H54 (cell line): ENCODE results near the gene MRPS2.
"Not testable (repeated sequence)": the region's sequence is repeated elsewhere in the genome, so short reads cannot be mapped to it uniquely, and the experiment has no call there.

ENCODE experiments used
- DNase-seq: peaks from one replicate; pipeline ENCODE4 v3.0.0; 2011; ENCODE audit warnings: low spot score, mixed read lengths; ENCODE audit not compliant: insufficient read length
- FAIRE-seq: peaks from 3 replicates; lab custom pipeline; 2011; peaks lifted over from hg19 to GRCh38; lab: Jason Lieb, UNC
- POLR2A ChIP-seq: IDR thresholded peaks from 2 replicates; pipeline ENCODE4 v1.6.1; 2011; ENCODE audit warnings: low read depth, mild to moderate bottlenecking, low read length

MRPS2 gene

DNA sequence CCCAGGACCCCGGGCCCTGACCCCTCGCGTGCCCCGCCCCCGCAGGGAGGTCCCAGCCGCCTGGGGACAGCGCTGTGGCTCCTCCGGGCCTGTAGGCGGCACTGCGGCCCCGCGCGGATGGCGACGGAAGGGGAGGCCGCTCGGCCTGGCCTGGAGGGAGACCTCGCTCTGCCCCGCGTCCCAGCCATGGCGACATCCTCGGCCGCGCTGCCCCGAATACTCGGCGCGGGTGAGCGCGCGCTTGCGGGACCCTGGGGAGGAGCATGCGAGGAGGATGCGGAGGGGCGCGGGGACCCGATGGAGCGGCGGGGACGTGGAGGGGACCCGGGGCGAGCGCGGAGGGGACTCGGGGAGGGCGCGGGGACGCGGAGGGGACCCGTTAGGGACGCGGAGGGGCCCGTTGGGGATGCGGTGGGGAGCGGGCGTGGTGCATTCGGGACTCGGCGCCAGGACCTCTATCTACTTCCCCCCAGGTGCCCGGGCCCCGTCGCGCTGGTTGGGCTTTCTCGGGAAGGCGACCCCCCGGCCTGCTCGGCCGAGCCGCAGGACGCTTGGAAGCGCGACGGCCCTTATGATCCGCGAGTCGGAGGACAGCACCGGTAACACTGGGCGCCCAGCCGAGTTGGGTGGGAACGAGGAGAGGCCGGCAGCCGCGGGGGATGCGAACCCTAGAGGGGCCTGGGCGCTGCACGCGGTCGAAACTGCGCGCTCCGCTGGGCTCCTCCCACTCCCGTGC lies at the start of gene MRPS2:
TSS of gene MRPS2 (plus strand) at position 158 of the 736 bp plus-strand sequence. CDS start at position 187, 29 bp downstream.
- FAIRE-seq (no peak), DNase-seq (peak; percentile 96)
- peak; percentile 78 for TF ChIP-seq POLR2A

DNA sequence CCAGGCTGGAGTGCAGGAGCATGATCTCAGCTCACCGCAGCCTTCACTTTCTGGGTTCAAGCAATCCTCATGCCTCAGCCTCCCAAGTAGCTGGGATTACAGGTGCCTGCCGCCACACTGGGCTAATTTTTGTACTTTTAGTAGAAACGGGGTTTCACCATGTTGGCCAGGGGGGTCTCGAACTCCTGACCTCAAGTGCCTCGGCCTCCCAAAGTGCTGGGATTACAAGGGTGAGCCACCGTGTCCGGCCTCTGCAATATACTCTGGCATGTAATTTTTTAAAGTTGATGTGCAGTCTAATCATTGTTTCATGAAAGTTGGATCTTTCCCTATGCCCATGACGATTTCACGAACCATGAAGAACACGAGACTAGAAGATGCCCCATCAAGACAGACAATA lies 49.5 kb upstream of the MRPS2 start:
- TF ChIP-seq POLR2A, result no peak
- DNase-seq (no peak), FAIRE-seq (no peak)

DNA sequence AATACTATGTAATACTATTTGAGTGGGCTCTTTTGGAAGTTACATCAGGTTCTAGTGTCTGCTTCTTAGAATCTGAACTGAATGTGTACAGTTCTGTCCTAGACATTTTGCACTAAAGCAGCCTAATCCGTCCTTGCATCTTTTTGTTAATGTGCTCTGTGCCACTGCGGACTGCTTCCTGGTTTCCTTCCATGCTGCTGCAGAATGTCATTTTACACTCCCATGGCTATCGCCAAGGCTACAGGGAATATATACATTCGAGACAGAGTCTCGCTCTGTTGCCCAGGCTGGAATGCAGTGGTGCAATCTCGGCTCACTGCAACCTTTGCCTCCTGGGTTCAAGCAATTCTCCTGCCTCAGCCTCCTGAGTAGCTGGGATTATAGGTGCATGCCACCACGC lies 48.6 kb upstream of the MRPS2 start:
- not testable (repeated sequence) for DNase-seq, FAIRE-seq

DNA sequence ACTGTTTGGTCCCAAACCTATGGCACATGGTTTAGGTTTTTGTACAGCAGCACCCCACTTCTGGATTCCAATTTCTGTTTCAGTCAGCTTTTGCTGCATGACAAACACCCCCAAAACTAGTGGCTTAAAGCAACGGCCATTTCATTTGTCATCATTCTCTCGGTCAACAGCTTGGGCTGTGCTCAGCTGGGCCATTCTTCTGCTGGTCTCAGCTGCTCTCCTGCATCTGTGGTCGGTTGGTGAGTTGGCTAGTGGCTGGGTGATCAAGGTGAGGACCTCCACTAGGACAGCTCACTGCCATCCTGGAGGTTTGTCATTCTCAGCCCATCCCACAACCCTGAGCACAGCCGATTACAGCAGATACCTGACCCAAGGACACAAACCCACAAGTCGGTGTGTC lies 45.7 kb upstream of the MRPS2 start:
- FAIRE-seq, result no peak

DNA sequence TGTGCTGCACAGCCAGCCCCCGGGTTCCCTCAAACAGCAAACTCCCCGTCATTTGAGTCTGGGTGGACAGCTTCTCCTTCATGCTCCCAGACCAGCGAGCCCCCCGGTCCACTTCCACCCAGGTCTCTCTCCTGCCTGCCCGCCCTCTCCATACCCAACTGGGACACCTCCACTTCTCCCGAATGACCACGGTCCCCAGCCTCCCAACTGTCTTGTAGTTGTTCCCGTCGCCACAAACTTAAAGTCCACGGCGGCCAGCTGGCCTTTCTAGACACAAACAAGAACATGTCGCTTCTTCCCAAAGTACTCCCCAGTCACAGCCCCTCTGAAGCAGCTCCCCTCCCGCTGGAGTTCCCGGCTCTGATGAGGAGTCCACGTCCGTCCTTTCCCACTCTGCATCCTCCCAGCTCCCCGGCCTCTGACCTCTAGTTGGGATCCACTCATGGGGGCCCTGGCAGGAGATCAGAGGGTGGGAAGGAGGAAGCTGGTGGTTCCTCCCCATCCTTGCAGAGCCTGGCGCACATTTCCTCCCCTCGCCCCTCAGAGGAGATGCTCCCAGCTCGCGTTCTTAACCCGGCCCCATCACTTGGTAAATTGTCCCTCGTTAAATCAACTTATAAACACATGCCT lies 45.0 kb upstream of the MRPS2 start:
- FAIRE-seq (no peak), DNase-seq (no peak)
- no peak for TF ChIP-seq POLR2A

More for the DNA sequence above, 45.7 kb upstream of the MRPS2 start:
- no peak for DNase-seq
- no peak for TF ChIP-seq POLR2A

DNA sequence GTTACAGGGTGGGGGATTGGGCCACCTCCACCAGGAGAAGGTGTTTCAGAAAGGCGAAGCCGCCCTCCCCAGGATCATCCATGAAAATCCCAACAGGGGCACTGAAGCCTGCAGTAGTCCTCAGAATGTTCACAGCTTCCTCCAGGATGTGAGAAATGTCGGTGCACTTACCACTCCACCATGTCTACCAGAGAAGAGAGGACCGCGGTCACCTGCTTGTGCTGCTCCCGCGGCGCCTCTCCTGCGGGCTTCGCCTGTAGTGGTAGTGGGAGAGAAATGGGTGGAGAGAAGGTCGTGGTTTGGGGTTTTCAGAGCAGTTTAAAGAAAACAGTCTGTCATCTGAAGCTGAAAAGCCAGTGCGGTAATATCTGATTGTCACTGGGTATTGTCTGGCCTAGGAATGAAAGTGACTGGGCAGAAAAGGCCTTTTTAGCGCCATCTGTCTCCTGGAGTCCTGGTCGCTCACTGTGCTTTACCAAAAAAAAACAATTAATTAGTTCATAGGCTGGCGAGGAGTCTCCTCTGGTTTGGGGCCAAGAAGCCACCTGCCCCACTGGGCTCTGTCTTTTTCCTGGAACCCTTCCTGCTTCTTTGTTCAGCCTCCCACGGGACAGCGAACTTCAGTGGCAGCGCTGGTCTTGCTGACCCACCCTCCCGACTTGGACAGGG lies 43.9 kb upstream of the MRPS2 start:
- FAIRE-seq, result no peak
- DNase-seq, result no peak
- TF ChIP-seq POLR2A, result no peak

DNA sequence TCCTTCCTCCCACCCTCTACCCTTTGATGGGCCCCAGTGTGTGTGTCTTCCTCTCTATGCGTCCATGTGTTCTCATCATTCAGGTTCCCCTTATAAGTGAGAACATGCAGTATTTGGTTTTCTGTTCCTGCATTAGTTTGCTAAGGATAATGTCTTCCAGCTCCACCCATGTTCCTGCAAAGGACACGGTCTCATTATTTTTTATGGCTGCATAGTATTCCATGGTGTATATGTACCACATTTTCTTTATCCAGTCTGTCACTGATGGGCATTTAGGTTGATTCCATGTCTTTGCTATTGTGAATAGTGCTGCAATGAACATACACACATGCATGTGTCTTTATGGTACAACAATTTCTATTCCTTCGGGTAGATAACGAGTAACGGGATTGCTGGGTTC lies 42.0 kb upstream of the MRPS2 start:
- not testable (repeated sequence) for FAIRE-seq, DNase-seq

DNA sequence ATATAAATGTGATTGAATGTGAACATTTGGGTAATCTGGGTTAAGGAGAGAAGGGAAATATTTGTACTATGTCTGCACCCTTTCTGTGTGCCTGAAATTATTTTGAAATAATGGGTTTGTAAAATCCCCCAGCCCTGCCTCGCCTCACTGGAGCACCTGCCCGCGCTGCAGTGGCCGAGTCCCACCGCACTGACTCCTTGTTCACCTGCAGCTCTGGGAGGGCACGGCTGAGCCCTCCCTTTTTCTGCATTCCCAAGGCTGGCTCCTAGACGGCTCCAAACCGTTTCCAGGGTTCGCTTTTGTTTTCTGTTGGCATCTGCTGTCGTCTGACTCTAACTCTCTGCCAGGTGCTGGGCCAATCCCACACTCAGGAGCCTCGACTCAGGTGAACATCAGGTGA lies 38.5 kb upstream of the MRPS2 start:
- DNase-seq (no peak), FAIRE-seq (no peak)
- TF ChIP-seq POLR2A, result no peak

DNA sequence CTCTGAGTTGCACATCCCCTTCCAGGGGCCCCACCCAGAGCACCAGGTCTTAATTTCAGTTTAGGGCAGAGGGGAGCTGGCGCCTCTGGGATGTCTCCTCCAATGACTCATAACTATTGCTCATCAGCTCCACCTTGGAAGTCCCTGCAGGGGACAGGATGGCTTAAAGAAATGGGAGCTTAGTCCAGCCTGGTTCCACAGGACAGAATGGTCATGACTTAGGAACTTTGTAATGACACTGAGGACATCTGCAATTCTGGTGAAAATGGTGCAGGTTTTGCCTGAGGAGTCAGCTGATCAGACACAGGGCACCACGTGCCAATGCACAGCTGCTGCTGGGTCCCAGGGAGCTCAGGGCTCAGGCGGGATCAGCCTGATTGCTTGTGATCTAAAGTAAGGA lies 37.3 kb upstream of the MRPS2 start:
- peak; percentile 93 for DNase-seq
- FAIRE-seq, result peak; percentile 96
- no peak for TF ChIP-seq POLR2A

DNA sequence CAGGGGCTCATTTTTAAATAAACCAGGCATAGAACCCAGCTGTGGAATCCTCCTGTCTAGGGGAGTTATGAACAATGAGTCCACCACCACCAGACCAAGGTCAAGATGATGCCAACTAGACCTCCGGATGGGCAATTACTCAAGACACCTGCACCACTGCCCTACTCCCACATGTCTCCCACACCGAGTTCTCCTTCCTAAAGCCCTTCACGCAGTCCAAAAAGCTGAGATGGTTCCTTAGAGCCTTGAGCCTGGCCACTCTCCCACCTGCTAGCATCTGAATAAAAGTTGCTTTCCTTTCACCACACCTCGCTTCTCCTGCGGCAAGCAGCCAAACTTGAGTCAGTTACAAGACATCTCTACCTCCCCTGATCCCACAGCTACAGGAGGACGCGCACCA lies 36.3 kb upstream of the MRPS2 start:
- FAIRE-seq, result no peak
- no peak for TF ChIP-seq POLR2A

DNA sequence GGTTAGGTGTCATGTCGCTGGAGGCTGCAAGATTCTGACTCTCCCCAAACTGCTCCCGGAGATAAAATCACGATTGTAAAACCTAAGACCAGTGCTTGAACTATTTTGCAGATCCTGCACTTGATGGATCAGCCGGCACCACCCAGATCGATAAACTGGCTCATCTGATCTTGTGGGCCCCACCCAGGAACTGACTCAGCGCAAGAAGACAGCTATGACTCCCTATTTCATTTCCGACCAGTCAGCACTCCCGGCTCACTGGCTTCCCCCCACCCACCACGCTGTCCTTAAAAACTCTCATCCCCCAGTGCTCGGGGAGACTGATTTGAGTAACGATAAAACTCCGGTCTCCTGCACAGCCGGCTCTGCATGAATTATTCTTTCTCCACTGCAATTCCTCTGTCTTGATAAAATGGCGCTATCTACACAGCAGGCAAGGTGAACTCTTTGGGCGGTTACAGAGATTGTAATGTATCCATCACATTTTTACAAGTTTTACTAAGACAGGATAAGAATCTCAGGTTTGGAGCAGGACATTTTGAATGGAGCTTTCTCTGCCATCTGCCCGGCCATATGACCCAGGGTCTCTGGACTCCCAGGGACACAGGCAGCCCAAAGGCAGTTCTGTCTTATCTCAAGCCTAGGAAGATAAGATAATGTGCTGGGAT lies 31.5 kb upstream of the MRPS2 start:
- DNase-seq, result peak; percentile 54
- FAIRE-seq, result peak; percentile 83
- TF ChIP-seq POLR2A, result no peak

More for the DNA sequence above, 36.3 kb upstream of the MRPS2 start:
- no peak for DNase-seq

DNA sequence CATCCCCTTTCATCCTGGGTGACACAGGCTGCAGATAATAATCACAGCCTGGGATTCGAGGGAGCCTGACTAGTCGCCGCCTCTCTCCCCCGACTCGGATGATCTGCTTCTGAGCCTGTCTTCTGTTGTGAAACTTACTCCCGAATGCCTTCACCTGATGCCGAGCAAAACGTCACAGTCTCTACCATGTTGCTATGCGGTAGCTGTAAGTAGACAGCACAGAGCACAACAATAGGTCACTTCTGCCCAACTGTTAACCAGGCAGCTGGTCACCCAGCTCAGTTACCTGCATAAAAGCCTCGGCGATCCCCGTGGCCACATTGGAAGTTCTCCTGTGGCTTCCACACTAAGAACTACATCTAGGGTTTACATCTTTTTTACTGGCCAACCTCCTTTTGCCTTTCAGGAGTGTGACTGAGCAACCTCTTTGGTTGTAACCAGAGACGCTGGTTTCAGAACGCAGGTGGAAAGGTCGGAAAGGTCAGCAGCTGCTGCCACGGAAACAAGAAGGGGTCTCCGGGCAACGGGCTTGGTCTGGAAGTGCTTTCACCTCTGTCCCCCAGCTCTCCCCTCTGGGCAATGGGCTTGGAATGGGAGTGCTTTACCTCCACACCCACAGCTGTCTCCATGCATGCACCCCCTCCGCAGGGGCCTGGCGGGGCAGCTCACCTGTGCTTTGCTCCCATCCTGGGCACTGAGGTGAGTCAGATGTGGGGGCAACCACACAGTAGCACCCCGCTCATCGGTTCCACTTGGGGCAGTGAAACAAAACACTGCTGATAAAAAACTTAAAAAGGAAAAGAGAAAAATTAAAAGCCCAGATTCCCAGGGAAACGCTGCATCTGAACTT lies 28.5 kb upstream of the MRPS2 start:
- no peak for TF ChIP-seq POLR2A
- FAIRE-seq (no peak), DNase-seq (no peak)

DNA sequence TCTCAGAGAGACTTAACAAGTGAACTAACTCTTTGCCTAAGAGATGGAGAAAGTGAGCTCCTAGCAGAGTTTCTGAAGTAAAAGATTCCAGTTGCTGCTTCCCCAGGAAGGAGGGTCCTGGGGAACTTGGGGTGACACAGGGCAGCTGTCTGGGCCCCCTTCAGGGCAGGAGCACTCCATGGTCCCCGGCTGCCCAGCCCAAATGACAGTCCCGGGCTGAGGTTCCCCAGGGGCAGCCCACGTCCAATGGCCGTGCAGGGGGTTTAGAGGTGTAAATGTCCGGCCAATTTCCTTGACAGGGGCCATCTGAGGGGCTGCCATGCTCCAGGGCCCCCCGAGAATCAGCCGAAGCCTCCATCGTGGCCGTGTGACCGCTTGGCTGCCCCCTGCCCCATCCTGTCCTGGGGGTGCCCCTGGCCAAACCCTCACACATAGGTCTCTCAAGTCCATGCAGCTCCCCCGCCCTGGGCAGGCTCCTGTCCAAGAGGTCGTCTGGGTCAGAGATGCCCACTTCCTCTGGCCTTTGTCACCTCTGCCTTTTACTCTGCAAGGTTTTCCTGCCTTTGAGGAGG lies 26.4 kb upstream of the MRPS2 start:
- DNase-seq (no peak), FAIRE-seq (no peak)
- no peak for TF ChIP-seq POLR2A
